BE2C (cell line): ENCODE data around the gene PTPRA.
"Not testable (repeated sequence)": the region's sequence is repeated elsewhere in the genome, so short reads cannot be mapped to it uniquely, and the experiment has no call there.

ENCODE experiments used
- DNase-seq: peaks from one replicate; pipeline ENCODE4 v3.0.0-alpha.2; 2020
- H3K27me3 ChIP-seq: fragments of 250-450 bp; sonication (Bioruptor Pico); 2 replicates; pipeline ENCODE4 v1.5.1; 2020; ENCODE audit warnings: mild to moderate bottlenecking
- H3K36me3 ChIP-seq: fragments of 250-450 bp; sonication (Bioruptor Pico); 2 replicates; pipeline ENCODE4 v1.5.1; 2020; ENCODE audit warnings: mild to moderate bottlenecking
- H3K4me1 ChIP-seq: fragments of 250-450 bp; sonication (Bioruptor Pico); 2 replicates; pipeline ENCODE4 v1.5.1; 2020
- H3K4me3 ChIP-seq: 2 replicates; pipeline ENCODE4 v1.5.1; 2011; ENCODE audit warnings: low read depth, low read length
- H3K9me3 ChIP-seq: fragments of 250-450 bp; sonication (Bioruptor Pico); 2 replicates; pipeline ENCODE4 v1.5.1; 2020
- CTCF ChIP-seq: IDR thresholded peaks from 2 replicates; pipeline ENCODE4 v1.5.1; 2012; ENCODE audit warnings: mild to moderate bottlenecking, low read depth, low read length

PTPRA gene

DNA sequence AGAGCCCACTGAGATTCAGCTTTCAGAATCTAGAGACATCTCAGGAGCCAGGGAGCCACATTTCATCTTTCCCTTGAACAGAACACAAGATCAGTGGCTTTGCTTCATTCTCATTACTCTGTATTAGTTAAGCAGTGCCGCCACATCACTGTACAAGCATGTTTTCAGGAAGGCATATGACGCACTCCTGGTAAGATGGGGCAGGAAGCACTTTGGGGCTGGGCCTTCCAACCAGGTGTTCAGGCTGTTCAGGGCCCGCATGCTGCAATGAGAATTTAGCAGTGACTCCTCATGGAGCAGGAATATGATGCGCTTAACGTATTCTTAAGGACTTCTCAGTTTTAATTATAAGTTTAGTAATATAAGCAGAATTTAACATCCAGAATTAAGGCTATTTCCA, 140.5 kb downstream of the PTPRA start:
- Histone ChIP-seq H3K36me3 (no peaks in the 10 kb centered on the region), H3K4me3 (no peak overlapping the region), H3K9me3 (no peaks in the 10 kb centered on the region), H3K27me3 (no peaks in the 10 kb centered on the region), H3K4me1 (no peaks in the 10 kb centered on the region)
- no peak for DNase-seq
- no peak for TF ChIP-seq CTCF

- H3K9me3 ChIP-seq, result no peaks in the 10 kb centered on the region
- DNase-seq, result no peak
- TF ChIP-seq CTCF, result no peak
- H3K36me3 ChIP-seq, result no peaks in the 10 kb centered on the region
- H3K27me3 ChIP-seq, result no peaks in the 10 kb centered on the region
- H3K4me1 ChIP-seq, result no peaks in the 10 kb centered on the region
- H3K4me3 ChIP-seq, result no peak overlapping the region
Observed at GRCh38 chr20:3014179-3014578, 140.9 kb downstream of the PTPRA start.

GRCh38 chr20:3014662-3015061, 141.4 kb downstream of the PTPRA start:
- no peaks in the 10 kb centered on the region for H3K36me3 ChIP-seq
- no peaks in the 10 kb centered on the region for H3K27me3 ChIP-seq
- TF ChIP-seq CTCF, result no peak
- no peaks in the 10 kb centered on the region for H3K9me3 ChIP-seq
- no peak overlapping the region for H3K4me3 ChIP-seq
- no peak for DNase-seq
- H3K4me1 ChIP-seq, result no peaks in the 10 kb centered on the region

DNA sequence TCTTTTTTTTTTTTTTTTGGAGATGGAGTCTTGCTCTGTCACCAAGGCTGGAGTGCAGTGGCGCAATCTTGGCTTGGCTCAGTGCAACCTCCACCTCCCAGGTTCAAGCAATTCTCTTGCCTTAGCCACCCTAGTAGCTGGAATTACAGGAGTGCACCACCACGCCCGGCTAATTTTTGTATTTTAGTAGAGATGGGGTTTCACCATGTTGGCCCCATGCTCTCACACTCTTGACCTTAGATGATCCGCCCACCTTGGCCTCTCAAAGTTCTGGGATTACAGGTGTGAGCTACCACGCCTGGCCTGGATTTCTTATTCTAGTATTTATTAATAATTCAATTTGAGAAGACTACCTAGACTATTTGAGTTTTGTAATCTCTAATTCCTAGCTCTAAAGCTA, 142.0 kb downstream of the PTPRA start:
- H3K4me1 ChIP-seq, H3K4me3 ChIP-seq, H3K36me3 ChIP-seq, H3K27me3 ChIP-seq, H3K9me3 ChIP-seq, DNase-seq: not testable (repeated sequence)

DNA sequence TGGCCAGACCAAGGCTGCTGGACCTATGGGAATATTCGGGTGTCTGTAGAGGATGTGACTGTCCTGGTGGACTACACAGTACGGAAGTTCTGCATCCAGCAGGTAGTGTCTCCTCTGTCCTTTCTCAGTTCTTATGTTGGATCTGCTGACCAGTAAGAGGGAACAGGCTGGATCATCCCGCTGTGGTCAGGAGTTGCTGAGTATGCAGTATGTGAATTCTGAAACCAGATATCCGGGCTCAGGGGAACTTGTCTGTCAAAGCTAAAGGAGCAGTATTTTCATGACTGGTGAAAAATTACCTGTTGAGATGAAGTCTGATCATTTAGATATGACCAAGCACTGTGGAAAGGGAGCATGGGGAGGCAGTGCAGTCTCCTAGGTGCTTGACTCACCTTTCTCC, 148.0 kb downstream of the PTPRA start:
- 0 out of 2 replicates have a peak, but pooled peaks cover 3% of the 10 kb centered on the region for H3K36me3 ChIP-seq
- no peak for TF ChIP-seq CTCF
- no peaks in the 10 kb centered on the region for H3K27me3 ChIP-seq
- no peaks in the 10 kb centered on the region for H3K4me1 ChIP-seq
- no peaks in the 10 kb centered on the region for H3K9me3 ChIP-seq
- H3K4me3 ChIP-seq, result no peak overlapping the region
- DNase-seq, result no peak

- TF ChIP-seq CTCF, result no peak
- H3K4me1 ChIP-seq, result no peaks in the 10 kb centered on the region
- no peak for DNase-seq
- no peak overlapping the region for H3K4me3 ChIP-seq
- no peaks in the 10 kb centered on the region for H3K9me3 ChIP-seq
- H3K36me3 ChIP-seq, result 0 out of 2 replicates have a peak, but pooled peaks cover 3% of the 10 kb centered on the region
- H3K27me3 ChIP-seq, result no peaks in the 10 kb centered on the region
Observed at GRCh38 chr20:3021777-3022176, 148.5 kb downstream of the PTPRA start.

DNA sequence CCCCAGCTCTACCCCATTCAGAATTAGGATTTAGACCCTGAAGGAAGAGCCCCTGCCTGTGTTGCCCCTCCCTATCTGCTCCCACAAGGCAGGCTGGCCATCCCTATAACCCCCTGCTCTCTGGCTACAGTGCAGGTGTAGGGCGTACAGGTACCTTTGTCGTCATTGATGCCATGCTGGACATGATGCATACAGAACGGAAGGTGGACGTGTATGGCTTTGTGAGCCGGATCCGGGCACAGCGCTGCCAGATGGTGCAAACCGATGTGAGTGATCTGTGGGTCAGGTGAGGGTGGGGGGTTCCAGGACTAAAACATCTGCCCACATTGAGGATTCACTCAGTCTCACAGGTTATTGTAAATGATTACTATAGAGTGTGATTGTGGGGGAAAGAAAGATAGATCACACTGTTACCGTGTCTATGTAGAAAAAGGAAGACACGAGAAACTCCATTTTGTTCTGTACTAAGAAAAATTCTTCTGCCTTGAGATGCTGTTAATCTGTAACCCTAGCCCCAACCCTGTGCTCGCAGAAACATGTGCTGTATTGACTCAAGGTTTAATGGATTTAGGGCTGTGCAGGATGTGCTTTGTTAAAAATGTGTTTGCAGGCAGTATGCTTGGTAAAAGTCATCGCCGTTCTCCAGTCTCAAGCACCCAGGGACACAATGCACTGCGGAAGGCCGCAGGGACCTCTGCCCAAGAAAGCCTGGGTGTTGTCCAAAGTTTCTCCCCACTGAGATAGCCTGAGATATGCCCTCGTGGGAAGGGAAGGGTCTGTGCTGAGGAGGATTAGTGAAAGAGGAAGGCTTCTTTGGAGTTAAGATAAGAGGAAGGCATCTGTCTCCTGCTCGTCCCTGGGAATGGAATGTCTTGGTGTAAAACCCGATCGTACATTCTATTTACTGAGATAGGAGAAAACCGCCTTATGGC, 149.5 kb downstream of the PTPRA start:
- DNase-seq, H3K4me1 ChIP-seq, H3K9me3 ChIP-seq, H3K36me3 ChIP-seq, H3K4me3 ChIP-seq, H3K27me3 ChIP-seq: not testable (repeated sequence)
